Globus pallidus (tissue), 1 donor: ENCODE measurements around the gene ALKAL2.

ENCODE experiments used
- DNase-seq: peaks from one replicate; pipeline ENCODE4 v3.0.0-alpha.2; 2015; ENCODE audit warnings: low spot score

Gene ALKAL2

DNA sequence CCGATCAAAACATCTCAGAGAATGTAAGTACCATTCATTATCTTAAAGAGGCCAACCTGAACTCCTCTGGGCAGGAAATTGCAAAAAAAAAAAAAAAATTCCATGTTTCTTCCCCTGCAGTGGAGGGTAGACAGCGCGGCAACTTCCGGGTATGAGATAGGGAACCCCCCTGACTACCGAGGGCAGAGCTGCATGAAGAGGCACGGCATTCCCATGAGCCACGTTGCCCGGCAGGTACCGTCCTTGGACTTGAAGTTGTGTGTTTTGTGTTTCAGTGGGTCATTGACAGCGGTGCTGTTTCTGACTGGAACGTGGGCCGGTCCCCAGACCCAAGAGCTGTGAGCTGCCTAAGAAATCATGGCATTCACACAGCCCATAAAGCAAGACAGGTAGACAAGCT lies 16.0 kb downstream of the ALKAL2 start:
- DNase-seq = no peak

- no peak for DNase-seq
Observed at GRCh38 chr2:270861-271260, 17.0 kb downstream of the ALKAL2 start.

DNA sequence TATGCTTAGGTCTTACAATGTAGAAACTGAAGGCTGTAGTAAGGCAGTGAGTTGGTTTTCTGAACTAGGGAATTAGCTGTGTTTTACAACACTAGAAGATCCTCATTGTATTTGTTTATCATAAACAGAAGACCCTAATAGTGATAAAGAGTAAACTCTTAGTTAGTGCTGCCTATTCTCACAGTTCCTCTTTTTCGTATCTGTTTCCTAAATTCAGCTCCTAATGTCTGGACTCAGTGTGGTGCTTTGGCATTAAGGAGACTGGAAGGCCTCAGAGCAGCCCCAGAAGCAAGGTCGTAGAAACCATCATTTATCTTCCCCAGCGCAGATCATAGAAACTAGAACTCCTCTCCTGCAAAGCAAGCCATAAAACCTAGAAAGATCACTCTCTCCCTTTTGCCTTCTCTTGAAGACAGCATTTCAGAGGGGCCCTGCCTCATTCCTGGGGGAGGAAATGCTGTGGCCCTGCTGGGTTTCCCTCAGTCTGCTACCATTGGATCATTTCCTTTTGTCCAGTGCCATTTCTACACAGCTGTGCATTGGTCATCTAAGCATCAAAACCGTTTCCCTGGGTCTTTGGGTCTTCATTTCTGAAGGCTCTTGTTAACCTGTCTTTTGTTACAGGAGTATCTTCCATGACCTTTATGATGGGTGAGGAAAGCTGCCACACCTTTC lies 18.4 kb downstream of the ALKAL2 start:
- DNase-seq = no peak

DNA sequence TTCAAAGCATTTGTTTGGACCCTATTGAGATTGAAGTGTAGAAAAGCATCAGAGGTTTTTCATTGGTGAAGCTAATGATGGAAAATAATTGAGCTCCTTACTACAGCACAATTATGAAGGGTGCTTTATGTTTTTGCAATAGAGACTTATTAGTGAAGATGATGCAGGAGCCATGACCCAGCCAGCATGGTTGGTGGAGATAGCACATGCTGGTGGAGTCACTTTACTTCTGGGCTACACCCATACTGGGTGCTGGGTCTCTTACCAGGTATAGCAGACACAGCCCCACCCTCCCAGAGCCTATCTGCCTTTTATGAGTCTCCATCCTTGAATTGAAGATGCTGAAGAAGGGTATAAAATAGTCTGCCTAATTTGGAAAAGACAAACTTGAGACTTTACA lies 19.6 kb downstream of the ALKAL2 start:
- no peak for DNase-seq

GRCh38 chr2:264493-265468 lies 23.1 kb downstream of the ALKAL2 start, which contains the start of gene ACP1:
Gene ACP1 (plus strand): TSS chr2:264947. CDS start chr2:264965, 18 bp downstream.
- DNase-seq = peak; percentile 90

DNA sequence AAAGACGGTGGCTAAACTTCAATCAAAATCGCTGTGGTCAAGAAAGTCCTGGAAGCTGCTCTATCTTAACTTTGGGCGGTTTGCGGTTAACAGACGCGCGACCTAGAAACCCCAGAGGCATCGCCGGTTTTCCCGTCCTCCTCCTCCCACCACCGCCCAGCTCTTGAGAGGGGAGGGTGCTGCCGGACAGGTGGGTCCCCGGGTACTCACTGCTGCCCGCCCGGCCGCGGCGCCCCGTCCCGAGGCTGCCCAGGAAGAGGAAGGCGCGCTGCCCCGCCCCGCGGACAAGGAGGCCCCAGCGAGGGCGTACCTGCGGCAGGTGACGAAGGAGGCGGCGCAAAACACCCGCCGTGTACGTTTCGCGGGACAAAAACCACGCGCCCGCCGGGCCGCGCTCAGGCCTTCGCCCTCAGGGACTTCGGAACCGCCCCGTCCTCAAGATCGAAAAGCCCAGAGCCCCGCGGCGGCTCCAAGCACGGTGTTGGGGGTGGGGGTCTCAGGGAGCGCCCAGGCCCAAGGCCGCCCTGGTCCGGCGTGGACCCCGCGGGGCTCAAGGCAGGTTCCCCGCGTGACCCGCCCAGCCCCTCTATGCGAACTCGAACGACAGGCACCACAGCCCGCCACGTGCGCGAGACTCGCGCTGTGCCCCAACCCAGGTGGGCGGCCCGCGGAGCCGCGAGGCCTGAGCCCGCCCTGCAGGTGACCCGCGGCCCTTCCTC lies 24.0 kb downstream of the ALKAL2 start, which contains the start of gene SH3YL1:
TSS of gene SH3YL1 (minus strand) at position 259 of the 719 bp plus-strand sequence. CDS start at position 211, 48 bp downstream.
- DNase-seq = no peak

DNA sequence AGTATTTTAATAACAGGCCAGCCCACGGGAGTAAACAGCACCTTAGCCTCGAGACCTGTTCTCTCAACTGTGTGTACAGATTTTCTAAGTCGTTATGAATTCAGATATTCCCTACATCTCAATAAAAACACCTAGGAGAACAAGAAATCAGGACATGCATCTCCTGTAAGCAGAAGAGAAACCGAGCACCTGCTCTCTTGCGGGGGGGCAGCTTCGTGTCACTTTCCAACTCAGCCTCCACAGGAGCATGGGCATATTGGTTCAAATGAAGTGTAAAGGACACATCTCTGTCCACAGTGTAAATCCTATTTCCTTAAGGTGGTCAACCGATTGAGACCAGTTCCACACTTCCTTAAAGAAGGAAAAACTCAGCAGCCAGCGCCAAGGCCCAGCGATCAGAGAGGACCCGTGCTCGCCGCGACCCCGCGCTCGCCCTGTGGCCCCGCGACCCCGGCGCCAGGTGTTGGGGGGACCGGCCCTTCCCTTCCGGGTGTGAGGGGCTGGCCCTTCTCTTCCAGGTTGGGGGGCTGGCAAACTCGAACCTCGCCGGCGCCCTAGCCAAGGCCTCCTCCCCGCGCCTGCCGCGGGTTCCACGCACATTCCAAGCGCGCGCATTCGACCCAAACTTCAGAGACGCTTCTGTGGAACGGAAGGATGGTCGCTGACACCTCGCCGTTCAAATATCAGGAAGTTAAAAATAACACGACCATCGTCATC lies 24.7 kb downstream of the ALKAL2 start:
- no peak for DNase-seq

DNA sequence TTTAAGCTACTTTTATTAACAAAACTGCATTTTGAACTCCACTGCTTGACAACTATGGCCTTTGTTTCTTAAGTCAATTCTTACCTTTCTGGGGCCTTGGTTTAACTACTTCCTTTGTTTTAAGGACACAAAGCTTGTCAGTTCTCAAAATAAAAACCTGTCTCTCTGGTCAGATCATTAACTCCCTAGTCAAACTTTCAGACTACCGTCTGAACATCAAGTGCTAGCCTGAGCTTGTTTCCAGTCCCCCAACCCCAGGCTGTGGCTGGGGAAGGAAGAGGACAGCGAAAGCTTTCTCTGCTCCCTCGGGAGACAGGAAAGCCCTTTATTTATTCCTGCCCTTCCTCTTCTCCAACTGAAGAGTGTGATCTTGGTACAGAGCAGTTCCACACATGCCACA lies 25.8 kb downstream of the ALKAL2 start:
- DNase-seq = no peak

DNA sequence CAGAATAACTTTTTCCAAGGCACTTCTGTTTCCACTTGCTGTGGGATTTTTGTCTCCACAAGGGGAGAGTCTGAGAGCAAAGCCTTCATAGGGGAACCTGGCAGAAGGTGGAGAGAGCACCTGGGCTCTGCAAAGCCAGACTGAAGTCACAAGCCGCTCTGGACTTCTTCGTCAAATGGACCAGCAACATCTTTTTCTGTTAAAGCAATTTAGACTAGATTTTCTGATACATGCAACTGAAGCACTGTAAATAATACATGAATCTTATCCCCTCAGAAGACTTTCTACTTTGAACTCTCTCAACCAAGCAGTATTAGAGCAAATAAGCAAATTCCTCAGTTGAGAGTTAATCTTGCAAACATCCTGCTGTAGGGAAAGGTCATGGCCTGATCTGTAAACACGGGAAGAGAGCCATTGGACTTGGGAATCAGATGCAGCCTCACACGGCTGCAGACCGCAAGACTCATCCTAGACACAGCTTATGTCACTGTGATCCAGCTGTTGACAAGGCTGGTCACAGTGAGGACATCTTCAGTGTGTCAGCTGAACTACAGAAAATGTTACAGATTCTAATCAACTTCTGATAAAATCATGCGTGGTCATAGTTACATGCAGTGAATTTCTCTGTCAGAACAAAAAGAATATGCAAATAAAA lies 27.3 kb downstream of the ALKAL2 start:
- DNase-seq = peak; percentile 53

DNA sequence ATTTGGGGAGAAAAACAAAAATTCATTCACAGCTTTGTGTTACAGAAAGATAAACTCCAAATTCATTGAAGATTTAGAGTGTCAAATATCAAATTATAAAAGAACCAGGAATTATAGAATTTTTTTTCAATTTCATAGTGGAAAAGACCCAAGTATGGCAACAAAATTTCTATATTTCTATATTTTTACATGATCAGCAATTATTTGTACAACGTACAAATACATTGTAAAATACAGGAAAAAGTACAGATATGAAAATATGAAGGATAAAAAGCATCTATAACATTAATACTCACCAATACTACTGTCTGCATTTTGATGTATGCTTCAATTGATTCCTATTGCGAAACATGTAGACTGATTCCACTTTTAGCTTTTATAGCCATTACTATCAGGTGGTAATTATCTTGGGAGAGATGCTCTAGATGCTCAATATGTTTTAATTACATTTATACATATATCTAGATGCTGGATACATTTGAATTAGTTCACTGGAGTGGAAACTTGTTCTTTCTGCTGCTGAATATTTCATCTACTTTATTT lies 28.0 kb downstream of the ALKAL2 start:
- DNase-seq = no peak

DNA sequence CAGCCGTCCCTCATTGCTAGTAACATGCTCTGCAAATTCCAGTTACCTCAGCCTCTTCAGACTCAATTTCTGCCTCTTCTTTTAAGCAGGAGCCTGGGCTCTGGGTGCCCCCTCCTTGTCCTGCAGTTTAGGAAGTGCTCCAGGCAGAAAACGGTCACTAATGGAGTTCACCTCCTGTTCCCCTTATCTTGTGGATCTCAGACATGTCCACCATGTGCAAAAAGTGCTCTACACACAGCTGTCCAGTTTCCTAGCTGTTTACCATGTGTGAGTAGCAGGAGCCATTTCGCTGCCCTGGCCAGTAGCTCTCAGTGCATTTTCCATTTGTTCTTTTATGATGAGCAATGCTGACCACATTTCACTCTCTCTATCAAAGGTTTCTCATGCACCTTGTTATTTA lies 29.0 kb downstream of the ALKAL2 start:
- no peak for DNase-seq

- DNase-seq = no peak
Observed at GRCh38 chr2:257842-258241, 30.0 kb downstream of the ALKAL2 start.

DNA sequence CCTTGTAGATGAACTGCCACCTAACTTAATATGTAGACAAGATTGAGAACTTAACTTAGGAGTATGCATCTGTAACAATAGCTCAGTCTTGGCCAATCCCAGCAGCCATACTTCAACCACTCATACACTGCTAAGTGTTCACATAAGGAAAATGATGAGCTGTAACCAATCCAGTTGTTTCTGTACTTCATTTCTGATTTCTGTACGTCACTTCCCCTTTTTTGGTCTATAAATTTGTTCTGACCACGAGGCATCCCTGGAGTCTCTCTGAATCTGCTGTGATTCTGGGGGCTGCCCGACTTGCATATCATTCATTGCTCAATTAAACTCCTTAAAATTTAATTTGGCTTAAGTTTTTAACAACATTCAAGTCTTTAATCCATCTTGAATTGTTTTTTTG lies 30.5 kb downstream of the ALKAL2 start:
- no peak for DNase-seq

GRCh38 chr2:256094-256493 lies 31.8 kb downstream of the ALKAL2 start:
- DNase-seq = no peak

DNA sequence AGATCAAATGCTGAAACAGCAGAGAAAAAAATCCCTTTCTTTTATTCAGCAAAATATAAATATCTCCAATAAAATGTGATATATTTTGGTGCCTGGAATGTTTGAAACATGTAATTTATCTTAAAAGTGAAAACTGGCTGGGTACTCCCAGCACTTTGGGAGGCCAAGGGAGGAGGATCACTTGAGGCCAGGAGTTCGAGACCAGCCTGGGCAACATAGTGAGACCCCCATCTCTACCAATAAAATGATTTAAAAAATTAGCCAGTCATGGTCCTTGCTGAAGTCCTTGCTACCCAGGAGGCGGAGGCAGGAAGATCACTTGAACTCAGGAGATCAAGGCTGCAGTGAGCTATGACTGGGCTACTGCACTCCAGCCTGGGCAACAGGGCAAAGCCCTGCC lies 32.7 kb downstream of the ALKAL2 start:
- DNase-seq = no peak

DNA sequence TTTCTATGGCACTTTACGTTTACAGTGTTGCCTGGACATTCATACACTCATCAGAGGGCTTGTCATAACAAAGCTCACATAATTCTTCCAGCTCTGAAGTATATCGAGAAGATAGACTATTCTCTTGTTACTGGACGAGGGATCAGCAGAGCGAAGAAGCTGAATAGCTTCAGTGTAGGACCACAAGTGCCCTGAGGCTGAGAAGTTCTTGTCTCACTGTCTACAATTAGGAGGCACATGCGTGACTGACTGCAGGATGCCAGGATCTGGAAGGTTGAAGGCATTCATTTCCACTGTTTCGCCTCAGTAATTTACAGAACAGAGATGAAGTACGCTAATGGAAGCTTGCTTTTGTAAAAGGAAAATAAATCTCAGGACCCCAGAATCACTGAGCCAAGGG lies 33.6 kb downstream of the ALKAL2 start:
- no peak for DNase-seq

DNA sequence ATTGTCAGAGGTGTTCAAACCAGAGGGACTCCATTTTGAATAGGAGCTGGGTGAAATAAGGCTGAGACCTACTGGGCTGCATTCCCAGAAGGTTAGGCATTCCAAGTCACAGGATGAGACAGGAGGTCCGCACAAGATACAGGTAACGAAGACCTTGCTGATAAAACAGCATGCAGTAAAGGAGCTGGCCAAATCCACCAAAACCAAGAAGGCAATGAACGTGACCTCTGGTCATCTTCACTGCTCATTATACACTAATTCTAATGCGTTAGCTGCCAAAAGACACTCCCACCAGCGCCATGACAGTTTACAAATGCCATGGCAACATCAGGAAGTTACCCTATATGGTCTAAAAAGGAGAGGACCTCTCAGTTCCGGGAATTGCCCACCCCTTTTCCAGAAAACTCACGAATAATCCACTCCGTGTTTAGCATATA lies 34.7 kb downstream of the ALKAL2 start:
- no peak for DNase-seq

DNA sequence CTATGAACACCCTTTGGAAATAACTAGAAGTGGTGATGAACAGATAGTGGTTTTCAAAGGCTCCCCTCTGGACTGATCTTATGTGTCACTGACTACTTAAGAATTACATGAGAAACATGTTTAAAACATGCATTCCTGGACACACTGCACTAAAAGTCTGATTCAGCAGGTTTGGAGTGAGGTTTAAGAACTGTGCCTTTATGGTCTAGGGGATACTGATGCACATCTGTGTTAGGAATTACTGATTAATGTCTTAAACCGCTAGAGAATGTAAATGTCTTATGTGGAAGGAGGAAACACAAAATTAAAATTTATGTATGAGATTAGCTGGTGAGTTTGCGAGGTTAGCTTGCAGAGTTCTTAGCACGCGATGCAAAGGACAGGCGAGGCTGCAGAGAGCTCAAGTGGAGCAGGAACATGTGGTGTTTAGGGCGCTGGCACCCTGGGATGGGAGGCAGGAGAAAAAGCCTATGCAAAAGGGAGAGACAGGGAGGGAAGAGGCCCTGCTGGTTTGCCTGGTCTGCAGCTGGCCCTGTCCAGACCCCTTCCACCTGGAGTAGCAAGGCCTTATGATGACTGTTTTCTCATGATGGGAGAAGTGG lies 35.8 kb downstream of the ALKAL2 start:
- DNase-seq = no peak

- DNase-seq = no peak
Observed at GRCh38 chr2:249538-250042, 38.3 kb downstream of the ALKAL2 start.

DNA sequence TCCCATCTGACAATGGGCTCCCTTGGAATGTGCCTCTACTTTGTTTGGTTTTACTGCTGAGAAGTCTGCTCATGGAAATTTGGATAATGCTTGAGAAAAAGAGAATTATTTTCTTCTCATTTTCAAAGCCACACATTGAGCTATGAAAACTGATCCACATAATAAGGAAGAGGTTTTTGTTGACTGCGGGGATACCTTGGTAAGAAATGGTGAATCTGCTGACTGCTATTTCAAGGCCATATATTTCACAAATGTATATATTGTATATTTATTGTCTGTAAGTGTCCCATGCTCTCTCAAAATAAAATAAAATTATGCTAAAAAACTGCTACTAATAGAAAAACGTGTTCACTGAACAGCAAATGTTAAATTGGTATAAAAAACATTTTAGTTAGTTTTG lies 39.2 kb downstream of the ALKAL2 start:
- DNase-seq = no peak
